GOT3 (cell line): ENCODE measurements around the gene WEE1.
"Not testable (repeated sequence)": the region's sequence is repeated elsewhere in the genome, so short reads cannot be mapped to it uniquely, and the experiment has no call there.

ENCODE experiments used
- DNase-seq: peaks from one replicate; lab custom pipeline; 2025; ENCODE audit warnings: mixed read lengths; lab: John Stamatoyannopoulos, UW

WEE1 gene

GRCh38 chr11:9573052-9573774 lies at the start of gene WEE1:
TSS of gene WEE1 (plus strand) at chr11:9573670. CDS start at chr11:9573934, 264 bp downstream.
- DNase-seq: peak; percentile 94

DNA sequence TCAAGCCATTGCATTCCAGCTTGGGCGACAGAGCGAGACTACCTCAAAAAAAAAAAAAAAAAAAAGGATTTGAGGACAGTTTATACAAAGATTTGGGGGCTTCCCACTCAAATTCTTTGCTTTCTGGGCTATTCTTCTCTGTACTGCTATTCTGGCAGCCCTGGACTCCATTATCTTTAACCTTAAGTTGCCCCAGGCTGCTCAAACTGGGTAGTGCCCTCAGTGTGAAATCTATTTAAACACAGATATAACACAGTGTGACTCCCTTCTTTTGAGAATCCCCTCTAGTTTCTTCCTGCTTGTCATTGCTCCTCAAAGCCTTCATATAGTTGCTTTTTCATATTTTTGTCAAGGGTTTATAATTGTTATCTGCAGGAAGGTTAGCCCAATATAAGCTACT lies 49.5 kb upstream of the WEE1 start:
- DNase-seq: no peak

GRCh38 chr11:9525116-9525515 lies 48.4 kb upstream of the WEE1 start:
- DNase-seq: no peak

GRCh38 chr11:9527481-9528135 lies 45.9 kb upstream of the WEE1 start:
- DNase-seq: no peak

DNA sequence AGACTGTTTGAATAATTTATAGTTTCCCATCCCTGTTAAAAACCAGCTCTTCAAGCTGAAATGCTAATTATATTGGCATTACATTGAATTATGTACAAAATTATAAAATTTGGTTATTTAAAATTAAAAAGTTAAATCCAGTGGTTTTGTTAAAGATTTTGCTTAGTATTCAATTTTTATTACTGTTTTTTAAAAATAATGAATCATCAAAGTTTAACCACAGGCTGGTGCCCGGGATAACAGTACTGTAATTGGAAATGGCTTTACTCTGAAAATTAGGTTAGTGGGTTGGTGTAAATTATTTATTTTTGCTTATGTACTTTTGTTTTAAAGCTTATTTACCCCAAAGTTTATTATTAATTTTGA lies 45.4 kb upstream of the WEE1 start:
- DNase-seq: no peak

GRCh38 chr11:9528573-9529333 lies 44.7 kb upstream of the WEE1 start:
- DNase-seq: no peak

GRCh38 chr11:9529334-9529650 lies 44.2 kb upstream of the WEE1 start:
- no peak for DNase-seq

DNA sequence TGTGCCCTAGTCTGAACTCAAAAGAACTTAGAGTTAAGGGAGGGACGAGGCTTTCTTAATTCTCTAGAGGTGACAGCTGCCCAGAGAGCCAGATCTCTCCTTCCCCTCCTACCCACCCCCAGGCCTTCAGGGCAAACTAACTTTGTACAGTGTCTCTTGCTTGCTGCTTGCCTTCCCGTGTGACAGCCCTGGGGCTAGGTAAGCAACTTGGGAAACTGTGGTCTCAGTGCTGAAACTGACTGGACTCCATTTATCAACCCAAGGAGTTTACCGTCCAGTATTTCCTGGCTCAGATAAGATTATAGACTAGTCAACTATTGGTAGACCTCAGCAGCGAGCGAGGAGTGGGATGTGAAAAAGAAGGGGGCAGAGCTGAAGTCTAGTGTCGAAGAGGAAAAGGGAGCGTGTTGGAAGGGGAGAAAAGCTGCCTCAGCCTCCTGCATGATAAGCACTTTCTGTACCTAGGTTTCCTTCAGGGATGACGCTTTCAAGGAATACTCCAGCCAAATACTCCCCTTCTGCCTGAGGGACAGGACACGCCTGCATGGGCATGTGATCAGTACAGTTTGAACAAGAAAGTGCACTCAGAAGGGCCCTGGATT lies 43.3 kb upstream of the WEE1 start:
- no peak for DNase-seq

GRCh38 chr11:9530901-9531625 lies 42.4 kb upstream of the WEE1 start:
- no peak for DNase-seq

- no peak for DNase-seq
These were observed 40.4 kb upstream of the WEE1 start for GRCh38 chr11:9533058-9533457.

GRCh38 chr11:9533736-9534473 lies 39.6 kb upstream of the WEE1 start:
- DNase-seq: no peak

- DNase-seq: no peak
These were observed 38.2 kb upstream of the WEE1 start for GRCh38 chr11:9535189-9535781.

DNA sequence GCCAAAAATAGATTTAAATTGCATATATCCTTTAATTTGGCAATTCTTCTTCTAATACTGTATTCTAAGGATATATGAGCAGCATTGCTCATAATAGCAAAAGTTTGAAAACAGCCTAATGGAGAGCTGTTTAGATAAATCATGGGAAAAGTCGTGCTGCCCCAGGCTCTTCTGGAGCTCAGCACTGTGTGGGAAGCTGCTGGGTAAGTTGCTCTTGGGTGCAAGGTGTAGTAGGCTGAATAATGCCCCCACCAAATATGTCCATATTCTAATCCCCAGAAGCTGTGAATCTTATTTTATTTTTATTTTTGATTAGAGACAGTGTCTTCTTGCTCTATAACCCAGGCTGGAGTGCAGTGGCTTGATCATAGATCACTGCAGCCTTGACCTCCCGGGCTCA lies 34.9 kb upstream of the WEE1 start:
- DNase-seq: no peak

DNA sequence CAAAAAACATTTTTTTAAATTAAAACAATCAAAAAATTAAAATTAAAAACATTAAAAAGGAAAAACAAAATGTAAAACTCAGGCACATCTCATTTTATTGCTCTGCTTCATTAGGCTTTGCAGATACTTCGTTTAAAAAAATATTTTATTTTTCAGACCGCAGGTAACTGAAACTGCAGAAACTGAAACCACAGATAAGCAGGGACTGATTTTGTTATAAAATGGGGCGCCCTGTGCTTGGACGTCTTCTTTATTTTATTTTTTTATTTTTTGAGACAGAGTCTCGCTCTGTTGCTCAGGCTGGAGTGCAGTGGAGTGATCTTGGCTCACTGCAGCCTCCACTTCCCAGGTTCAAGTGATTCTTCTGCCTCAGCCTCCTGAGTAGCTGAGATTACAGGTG lies 24.3 kb upstream of the WEE1 start:
- DNase-seq: not testable (repeated sequence)

DNA sequence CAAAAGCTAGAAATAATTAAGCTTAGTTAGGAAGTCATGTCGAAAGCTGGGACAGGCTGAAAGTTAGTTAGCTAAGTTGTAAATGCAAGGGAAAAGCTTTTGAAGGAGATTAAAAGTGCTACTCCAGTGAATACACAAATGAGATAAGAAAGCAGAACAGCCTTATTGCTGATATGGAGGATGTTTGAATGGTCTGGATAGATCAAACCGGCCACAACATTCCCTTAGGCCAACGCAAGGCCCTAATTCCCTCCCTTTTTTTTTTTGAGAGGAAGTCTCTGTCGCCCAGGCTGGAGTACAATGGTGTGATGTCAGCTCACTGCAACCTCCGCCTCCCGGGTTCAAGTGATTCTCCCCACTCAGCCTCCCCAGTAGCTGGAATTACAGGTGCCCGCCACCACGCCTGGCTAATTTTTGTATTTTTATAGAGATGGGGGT lies 23.3 kb upstream of the WEE1 start:
- no peak for DNase-seq

- DNase-seq: no peak
These were observed 12.0 kb upstream of the WEE1 start for GRCh38 chr11:9561279-9561982.

DNA sequence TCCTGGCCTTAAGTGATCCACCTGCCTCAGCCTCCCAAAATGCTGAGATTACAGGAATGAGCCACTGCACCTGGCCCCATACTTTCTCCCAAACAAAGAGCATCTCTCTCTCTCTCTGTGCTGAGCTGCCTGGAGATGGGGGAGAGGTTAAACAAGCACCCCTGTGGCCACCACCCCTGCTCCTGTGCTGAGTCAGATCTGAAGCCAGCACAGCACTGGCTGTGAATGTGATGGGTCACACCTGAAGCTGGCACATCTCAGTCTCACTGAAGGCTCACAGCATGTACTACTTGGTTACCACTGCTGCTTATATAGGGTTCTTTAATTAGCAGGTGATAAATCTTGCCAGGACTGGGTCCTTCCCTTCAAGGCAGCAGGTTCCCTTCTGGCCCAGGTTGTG lies 10.8 kb upstream of the WEE1 start:
- no peak for DNase-seq

- no peak for DNase-seq
These were observed 10.2 kb upstream of the WEE1 start for GRCh38 chr11:9563196-9563730.

- peak; percentile 34 for DNase-seq
These were observed 7.5 kb upstream of the WEE1 start for GRCh38 chr11:9565822-9566560.
